GM23338 (cell line): ENCODE data around the gene FILIP1L. TPM values are rescaled to one million over a fixed set of nuclear protein-coding genes. Genes with fewer than 3 reads are reported as not detected.

Experiments used
- ATAC-seq: fragments of 200-7000 bp; cut with Tn5 transposase; 3 replicates; pipeline ENCODE4 v1.9.1; 2020
- DNase-seq: peaks from one replicate; pipeline ENCODE4 v3.0.0-alpha.2; 2015; ENCODE audit warnings: low spot score
- H2AFZ ChIP-seq: fragments of 200-600 bp; sonication (generic); 2 replicates; pipeline ENCODE4 v1.8.0; 2016; ENCODE audit warnings: antibody characterized with exemption, mild to moderate bottlenecking, moderate library complexity
- H3F3A ChIP-seq: fragments of 200-600 bp; sonication (generic); replicated peaks from 2 replicates; pipeline ENCODE4 v1.8.0; 2017; ENCODE audit warnings: antibody characterized with exemption, mixed run types, low read depth
- H3K27ac ChIP-seq: fragments of 200-600 bp; sonication (generic); 2 replicates; pipeline ENCODE4 v1.6.1; 2016; ENCODE audit warnings: low read depth
- H3K27me3 ChIP-seq: fragments of 200-600 bp; sonication (generic); 2 replicates; pipeline ENCODE4 v1.8.0; 2016; ENCODE audit warnings: mild to moderate bottlenecking, mixed run types, moderate library complexity; ENCODE audit not compliant: insufficient read depth
- H3K36me3 ChIP-seq: fragments of 200-600 bp; sonication (generic); 2 replicates; pipeline ENCODE4 v1.8.0; 2016; ENCODE audit warnings: mild to moderate bottlenecking; ENCODE audit not compliant: insufficient read depth
- H3K4me1 ChIP-seq: fragments of 200-600 bp; sonication (generic); 2 replicates; pipeline ENCODE4 v1.8.0; 2016; ENCODE audit warnings: mild to moderate bottlenecking, moderate library complexity; ENCODE audit not compliant: insufficient read depth
- H3K4me2 ChIP-seq: fragments of 200-600 bp; sonication (generic); 2 replicates; pipeline ENCODE4 v1.7.1; 2017; ENCODE audit warnings: mixed run types
- H3K4me3 ChIP-seq: fragments of 200-600 bp; sonication (generic); 2 replicates; pipeline ENCODE4 v1.6.1; 2016; ENCODE audit warnings: mixed run types
- H3K79me2 ChIP-seq: fragments of 200-600 bp; sonication (generic); replicated peaks from 2 replicates; pipeline ENCODE4 v1.8.0; 2017; ENCODE audit warnings: mild to moderate bottlenecking; ENCODE audit not compliant: insufficient read depth
- H3K9me2 ChIP-seq: fragments of 200-600 bp; sonication (generic); 2 replicates; pipeline ENCODE4 v1.8.0; 2017; ENCODE audit not compliant: insufficient read depth
- H4K20me1 ChIP-seq: fragments of 200-600 bp; sonication (generic); replicated peaks from 2 replicates; pipeline ENCODE4 v1.8.0; 2017; ENCODE audit warnings: mild to moderate bottlenecking; ENCODE audit not compliant: insufficient read depth
- H3K27ac Mint-ChIP-seq: 2 replicates; pipeline ENCODE4 v1.8.0; 2020; ENCODE audit warnings: inconsistent platforms, mild to moderate bottlenecking, moderate library complexity, mixed read lengths
- H3K27me3 Mint-ChIP-seq: 3 replicates; pipeline ENCODE4 v1.8.0; 2022; ENCODE audit warnings: low read depth, mild to moderate bottlenecking, moderate library complexity, mixed read lengths, inconsistent platforms; ENCODE audit not compliant: insufficient read depth, poor library complexity
- H3K36me3 Mint-ChIP-seq: 3 replicates; pipeline ENCODE4 v1.8.0; 2021; ENCODE audit warnings: low read depth, mild to moderate bottlenecking, inconsistent platforms, moderate library complexity, mixed read lengths
- H3K4me1 Mint-ChIP-seq: 3 replicates; pipeline ENCODE4 v1.8.0; 2020; ENCODE audit warnings: mild to moderate bottlenecking, inconsistent platforms, mixed read lengths
- H3K4me3 Mint-ChIP-seq: 3 replicates; pipeline ENCODE4 v1.8.0; 2021; ENCODE audit warnings: moderate library complexity, mild to moderate bottlenecking, inconsistent platforms, mixed read lengths
- H3K9me3 Mint-ChIP-seq: 3 replicates; pipeline ENCODE4 v1.8.0; 2020; ENCODE audit warnings: moderate library complexity, mild to moderate bottlenecking, inconsistent platforms, mixed read lengths
- CREB1 ChIP-seq: fragments of 250-450 bp; sonication (Bioruptor Pico); IDR thresholded peaks from 2 replicates; pipeline ENCODE4 v1.5.0; 2020; ENCODE audit warnings: low read depth, mild to moderate bottlenecking, moderate library complexity
- CTCF ChIP-seq, 2 experiments: fragments of 200-600 bp in 1 of 2; sonication (generic) in 1 of 2; conservative IDR thresholded peaks; 2 replicates each; pipeline versions ENCODE4 v1.5.1 to v1.6.1; 2016 to 2017; ENCODE audit warnings: antibody characterized with exemption in 2 of 2, low read depth in 2 of 2, mild to moderate bottlenecking in 2 of 2, moderate library complexity in 1 of 2
- ETS1 ChIP-seq: IDR thresholded peaks from 2 replicates; pipeline ENCODE4 v1.6.1; 2016; ENCODE audit warnings: antibody characterized with exemption
- EZH2 ChIP-seq: fragments of 200-600 bp; sonication (generic); IDR thresholded peaks from one replicate; pipeline ENCODE4 v1.8.0; 2017; ENCODE audit warnings: antibody characterized with exemption, mild to moderate bottlenecking, low read depth; ENCODE audit not compliant: unreplicated experiment
- JUNB ChIP-seq: IDR thresholded peaks from one replicate; pipeline ENCODE4 v1.6.1; 2016; ENCODE audit warnings: antibody characterized with exemption; ENCODE audit not compliant: unreplicated experiment
- NANOG ChIP-seq: IDR thresholded peaks from 2 replicates; pipeline ENCODE4 v1.6.1; 2016; ENCODE audit warnings: antibody characterized with exemption, borderline replicate concordance
- POLR2AphosphoS5 ChIP-seq: IDR thresholded peaks from 2 replicates; pipeline ENCODE4 v1.6.1; 2016; ENCODE audit warnings: antibody characterized with exemption, low read depth
- REST ChIP-seq: IDR thresholded peaks from one replicate; pipeline ENCODE4 v1.6.1; 2018; ENCODE audit warnings: antibody characterized with exemption; ENCODE audit not compliant: unreplicated experiment
- STAT1 ChIP-seq: IDR thresholded peaks from one replicate; pipeline ENCODE4 v1.6.1; 2016; ENCODE audit warnings: antibody characterized with exemption; ENCODE audit not compliant: unreplicated experiment
- ZNF114 ChIP-seq: fragments of 250-450 bp; sonication (Bioruptor Pico); IDR thresholded peaks from 2 replicates; pipeline ENCODE4 v1.5.0; 2020; ENCODE audit warnings: mild to moderate bottlenecking, moderate library complexity
- ZNF331 ChIP-seq: fragments of 250-450 bp; sonication (Bioruptor Pico); IDR thresholded peaks from 2 replicates; pipeline ENCODE4 v1.5.0; 2020; ENCODE audit warnings: low read depth, mild to moderate bottlenecking, moderate library complexity
- polyA plus RNA-seq: library from polyadenylated mRNA; unstranded; fragments of >200 nt; fragmentation: Nextera tagmentation; extraction: Ambion mirVana; gene quantifications from 2 replicates; pipeline ENCODE4 v1.2.1, GENCODE V29; 2016
- total RNA-seq: library from RNA; depleted of rRNA; stranded (reverse); fragments of >200 nt; shearing (Covaris generic); gene quantifications from 2 replicates; pipeline ENCODE4 v1.2.3, GENCODE V29; 2014

FILIP1L gene
- total and polyA plus RNA-seq, 2 experiments from 2014 or later, result 1.6 TPM; not detected in 1

GRCh38 chr3:100069472-100069871 is 44.8 kb downstream of the FILIP1L start:
- no peak overlapping the region for H3K4me3 Mint-ChIP-seq
- no peaks in the 10 kb centered on the region; the same call in 1 of the 2 replicates for H3K9me2 ChIP-seq
- H3K79me2 ChIP-seq, result no peaks in the 10 kb centered on the region
- no peak overlapping the region for H3K27ac Mint-ChIP-seq
- H3K27ac ChIP-seq, result no peak overlapping the region
- no peak overlapping the region for H3K4me3 ChIP-seq
- no peaks in the 10 kb centered on the region for H3K27me3 Mint-ChIP-seq
- no peaks in the 10 kb centered on the region for H3K9me3 Mint-ChIP-seq
- peaks cover 30% of the 10 kb centered on the region for H3K4me1 Mint-ChIP-seq
- H3K4me2 ChIP-seq, result no peak overlapping the region
- no peak overlapping the region for H2AFZ ChIP-seq
- DNase-seq (no peak), ATAC-seq (no peak)
- no peaks in the 10 kb centered on the region for H3K27me3 ChIP-seq
- no peaks in the 10 kb centered on the region; the same call in 1 of the 2 replicates for H3F3A ChIP-seq
- peaks cover 26% of the 10 kb centered on the region for H3K4me1 ChIP-seq
- no peaks in the 10 kb centered on the region for H4K20me1 ChIP-seq
- TF ChIP-seq ETS1, result no peak
- no peak for TF ChIP-seq NANOG
- no peak for TF ChIP-seq POLR2AphosphoS5
- no peak for TF ChIP-seq ZNF114 (CRISPR knock-in tag)
- no peak for TF ChIP-seq STAT1
- no peak for TF ChIP-seq CREB1 (CRISPR knock-in tag)
- no peak for TF ChIP-seq CTCF (conservative IDR thresholded peaks at IDR 0.05; ENCODE audit: low read depth in 2 of 2)
- no peak for TF ChIP-seq JUNB
- no peak for TF ChIP-seq ZNF331 (CRISPR knock-in tag)
- no peak for TF ChIP-seq EZH2
- no peak for TF ChIP-seq REST
- no peaks in the 10 kb centered on the region for H3K36me3 Mint-ChIP-seq
- no peaks in the 10 kb centered on the region for H3K36me3 ChIP-seq
